Embryonic facial prominence (tissue), 1 donor: ENCODE measurements around the gene KDM4F.
"Not testable (repeated sequence)": the region's sequence is repeated elsewhere in the genome, so short reads cannot be mapped to it uniquely, and the experiment has no call there.

Source experiments
- DNase-seq: peaks from one replicate; pipeline ENCODE4 v3.0.0-alpha.2; 2016; ENCODE audit errors: extremely low spot score

Gene KDM4F

DNA sequence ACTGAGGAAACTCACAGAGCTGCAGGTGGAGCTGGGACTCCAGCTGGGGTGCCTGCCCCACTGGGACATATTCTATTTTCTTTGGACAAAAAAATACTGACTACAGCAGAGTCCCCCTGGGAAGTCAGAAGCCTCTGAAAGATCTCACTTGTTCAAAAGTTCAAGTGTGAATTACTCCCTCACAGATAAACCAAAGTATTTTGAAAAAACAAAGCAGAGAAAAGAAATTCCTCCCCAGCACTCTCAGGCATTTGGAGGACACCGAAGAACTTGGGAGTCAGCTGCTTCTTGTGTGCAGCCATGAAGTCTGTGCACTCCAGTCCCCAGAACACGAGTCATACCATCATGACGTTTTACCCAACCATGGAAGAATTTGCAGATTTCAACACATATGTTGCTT, at the start of gene KDM4F:
Gene KDM4F, plus strand, starts transcription at position 301 of the 400 bp plus-strand sequence.
- not testable (repeated sequence) for DNase-seq

DNA sequence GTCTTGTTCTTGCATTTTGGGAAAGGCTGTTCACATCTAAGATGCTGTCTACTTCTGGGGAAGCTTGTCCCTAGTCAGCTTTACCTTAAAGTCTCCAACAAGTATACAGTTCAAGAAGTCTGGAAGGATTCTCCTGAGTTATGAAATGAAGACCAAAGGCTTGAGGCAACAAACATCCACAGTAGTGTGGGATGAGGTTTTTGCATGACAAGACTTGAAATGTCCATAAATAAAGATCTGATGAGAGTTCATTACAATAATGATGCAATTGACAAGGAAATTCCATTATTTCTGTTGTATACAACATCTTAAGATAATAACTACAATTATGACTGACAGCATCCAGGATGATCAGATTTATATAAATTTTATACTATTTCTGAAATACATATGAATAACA, 45.5 kb upstream of the KDM4F start:
- DNase-seq, result no peak

DNA sequence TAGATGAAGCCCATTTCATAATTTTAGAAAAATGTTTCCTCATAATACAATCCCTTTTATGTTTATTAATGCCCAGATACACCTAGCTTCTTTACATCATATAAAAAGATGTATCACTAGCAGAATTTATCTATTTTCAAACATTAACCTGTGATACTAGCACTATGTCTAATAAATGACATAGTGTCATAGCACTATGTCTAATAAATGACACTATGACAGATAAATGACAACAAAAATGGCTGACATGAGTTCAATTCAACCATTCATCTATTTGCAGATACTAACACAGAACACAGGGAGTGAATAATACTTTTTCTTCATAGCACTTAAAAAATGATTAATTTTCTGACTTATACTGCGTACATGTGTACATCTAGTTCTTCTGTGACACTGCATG, 43.6 kb upstream of the KDM4F start:
- DNase-seq, result no peak

DNA sequence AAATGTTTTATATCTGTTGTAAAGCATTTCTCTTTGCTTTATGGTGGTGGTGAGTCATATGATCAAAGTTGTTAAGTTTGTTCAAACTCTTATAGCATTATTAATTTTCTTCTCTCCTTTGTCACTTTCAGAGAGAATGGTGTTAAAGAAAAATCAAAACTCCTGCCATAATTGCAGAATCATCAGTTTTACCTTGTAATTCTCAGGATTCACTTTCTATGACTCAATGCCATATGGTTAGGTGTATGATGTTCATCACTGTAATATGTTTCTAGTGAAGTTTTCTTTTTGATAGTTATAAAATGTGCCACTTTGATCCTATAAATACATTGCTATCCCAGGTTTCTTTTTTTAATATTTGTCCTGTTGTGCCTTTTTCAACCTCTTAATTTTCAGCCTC, 37.8 kb upstream of the KDM4F start:
- no peak for DNase-seq

DNA sequence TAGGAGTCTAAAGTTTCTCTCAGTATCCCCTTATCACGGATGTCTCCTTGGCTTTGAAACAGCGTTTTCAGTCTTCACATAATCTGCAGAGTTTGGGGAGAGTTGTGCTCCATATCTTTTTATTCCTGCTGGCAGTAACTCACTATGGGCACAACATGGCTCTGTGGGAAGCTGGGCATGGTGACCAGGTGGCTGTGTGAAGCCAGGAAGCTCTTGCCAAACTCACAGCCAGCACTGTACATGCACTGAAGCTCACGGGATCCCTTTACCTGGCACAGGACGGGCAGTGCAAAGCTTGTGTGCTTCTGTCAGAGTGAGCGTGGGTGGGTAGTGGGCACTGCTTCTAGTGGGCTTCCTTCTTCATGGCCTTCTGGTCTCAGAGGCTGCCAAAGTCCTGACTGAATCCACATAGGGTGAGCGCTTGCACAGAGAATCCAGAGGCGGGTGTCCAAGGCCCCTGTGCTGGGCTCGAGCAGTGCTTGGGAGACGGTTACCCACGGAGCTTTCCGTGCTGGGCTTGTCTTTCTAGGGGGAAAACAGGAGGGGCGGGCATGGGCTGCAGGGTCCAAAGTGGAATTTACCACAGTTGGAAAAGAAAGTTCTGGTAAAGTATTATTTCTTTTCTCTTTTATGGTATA, 34.9 kb upstream of the KDM4F start:
- no peak for DNase-seq

DNA sequence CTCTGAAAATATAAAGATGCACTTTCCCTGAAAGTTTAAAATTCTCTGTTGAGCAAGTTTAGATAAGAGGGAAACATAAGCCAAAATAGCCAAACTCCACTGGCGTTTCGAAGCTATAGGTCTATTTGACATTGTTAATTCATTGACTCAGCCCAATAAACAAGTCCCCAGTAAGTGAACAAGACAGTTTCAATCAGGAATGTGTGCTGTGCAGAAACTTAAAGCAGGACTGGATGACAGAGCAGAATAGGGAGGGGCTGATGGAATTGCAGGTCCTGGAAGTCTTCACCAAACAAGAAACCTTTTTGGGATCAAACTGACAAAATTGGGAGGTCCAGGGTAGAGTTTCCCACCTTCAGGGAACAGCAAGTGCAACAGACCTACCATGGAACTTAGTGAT, 33.1 kb upstream of the KDM4F start:
- DNase-seq, result no peak

DNA sequence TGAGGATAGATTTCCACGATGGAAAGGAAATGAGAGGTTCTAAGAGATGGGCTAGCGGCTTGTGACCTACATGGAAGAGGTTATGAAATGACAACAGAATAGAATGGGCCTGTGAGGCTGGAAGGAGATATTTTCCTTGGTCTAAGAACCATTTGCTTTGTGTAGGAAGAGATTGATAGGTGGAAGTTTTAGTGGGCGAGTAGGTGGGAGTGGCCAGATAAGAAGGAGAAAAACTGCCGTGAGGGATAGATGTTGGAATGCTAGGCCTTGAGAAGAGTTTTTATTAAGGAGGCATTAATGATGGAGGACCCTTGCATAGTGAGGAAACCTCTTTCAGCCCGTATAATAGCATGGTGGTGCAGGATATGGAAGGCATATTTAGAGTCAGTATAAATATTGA, 27.8 kb upstream of the KDM4F start:
- not testable (repeated sequence) for DNase-seq

DNA sequence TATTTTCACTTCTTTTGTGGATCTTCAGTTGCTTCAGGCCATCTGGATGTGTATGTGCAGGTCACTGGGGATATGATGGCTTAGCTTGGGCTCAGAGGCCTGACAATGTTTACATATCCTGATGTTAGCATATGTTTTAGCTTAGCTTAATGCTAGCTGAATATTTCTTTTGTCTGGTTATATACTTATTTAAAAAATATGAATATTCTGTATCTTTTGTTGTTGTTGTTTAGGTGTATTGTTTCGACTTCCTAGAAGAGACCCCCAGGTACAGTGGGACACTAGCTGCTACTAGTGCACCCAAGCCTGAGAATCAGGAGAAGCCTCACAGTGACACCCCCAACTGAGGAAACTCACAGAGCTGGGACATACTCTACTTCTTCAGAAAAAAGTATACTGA, 24.3 kb upstream of the KDM4F start, which contains the start of gene KDM4E:
Gene KDM4E, plus strand, starts transcription at position 301 of the 400 bp plus-strand sequence. CDS start 300 bp downstream, outside the sequence.
- DNase-seq, result no peak

DNA sequence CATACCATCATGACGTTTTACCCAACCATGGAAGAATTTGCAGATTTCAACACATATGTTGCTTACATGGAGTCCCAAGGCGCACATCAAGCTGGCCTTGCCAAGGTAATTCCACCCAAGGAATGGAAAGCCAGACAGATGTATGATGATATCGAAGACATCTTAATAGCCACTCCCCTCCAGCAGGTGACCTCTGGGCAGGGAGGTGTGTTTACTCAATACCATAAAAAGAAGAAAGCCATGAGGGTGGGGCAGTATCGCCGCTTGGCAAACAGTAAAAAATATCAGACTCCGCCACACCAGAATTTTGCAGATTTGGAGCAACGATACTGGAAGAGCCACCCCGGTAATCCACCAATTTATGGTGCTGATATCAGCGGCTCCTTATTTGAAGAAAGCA, 23.6 kb upstream of the KDM4F start:
- DNase-seq, result not testable (repeated sequence)

DNA sequence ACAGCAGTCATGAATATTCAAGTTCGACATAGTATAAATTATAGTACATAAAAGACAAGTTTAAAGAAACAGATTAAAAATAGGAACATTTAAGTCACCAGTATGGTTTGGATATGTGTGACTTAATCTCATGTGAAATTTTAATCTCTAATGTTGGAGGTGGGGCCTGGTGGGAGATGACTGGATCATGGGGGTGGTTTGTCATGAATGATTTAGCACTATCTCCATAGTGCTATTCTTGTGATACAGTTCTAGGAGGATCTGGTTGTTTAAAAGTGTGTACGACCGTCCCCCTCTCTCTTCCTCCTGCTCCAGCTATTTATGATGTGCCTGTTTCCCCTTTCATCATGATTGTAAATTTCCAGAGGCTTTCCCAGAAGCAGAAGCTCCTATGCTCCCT, 20.9 kb upstream of the KDM4F start:
- DNase-seq, result no peak

DNA sequence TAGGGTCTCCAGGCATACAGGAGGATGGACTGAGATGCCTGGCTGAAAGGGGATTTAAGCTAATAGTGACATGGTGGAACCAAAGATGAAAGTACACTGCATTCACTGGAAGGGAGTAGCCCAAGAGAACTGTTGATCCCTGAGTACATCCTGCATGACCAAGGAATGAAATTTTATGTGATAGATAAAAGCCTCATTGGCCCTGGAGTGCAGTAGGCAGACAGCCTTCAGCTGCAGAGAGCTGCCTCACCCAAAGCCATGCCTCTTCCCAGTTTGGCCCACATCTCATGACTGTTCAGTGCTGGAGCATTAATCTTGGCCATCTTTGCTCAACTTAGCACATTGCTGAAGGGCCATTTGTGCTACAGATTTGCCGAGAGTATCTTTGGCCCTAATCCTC, 16.2 kb upstream of the KDM4F start:
- DNase-seq, result no peak

DNA sequence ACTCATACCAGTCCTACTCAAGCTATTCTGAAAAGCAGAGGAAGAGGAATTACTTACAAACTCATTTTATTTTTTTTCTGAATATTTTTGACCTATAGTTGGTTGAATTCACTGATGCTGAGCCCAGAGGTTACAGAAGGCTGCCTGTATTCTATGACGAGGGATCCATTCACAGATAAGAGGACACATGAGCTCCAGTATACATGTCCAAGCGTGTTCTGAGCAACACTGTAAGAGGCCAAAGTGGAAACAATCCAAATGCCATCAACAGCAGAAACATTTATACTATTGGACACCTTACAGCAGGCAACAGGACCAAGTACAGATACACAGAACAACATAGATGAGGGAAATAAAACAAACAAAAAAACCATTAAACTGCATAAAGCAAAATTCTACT, 13.9 kb upstream of the KDM4F start:
- DNase-seq, result no peak

DNA sequence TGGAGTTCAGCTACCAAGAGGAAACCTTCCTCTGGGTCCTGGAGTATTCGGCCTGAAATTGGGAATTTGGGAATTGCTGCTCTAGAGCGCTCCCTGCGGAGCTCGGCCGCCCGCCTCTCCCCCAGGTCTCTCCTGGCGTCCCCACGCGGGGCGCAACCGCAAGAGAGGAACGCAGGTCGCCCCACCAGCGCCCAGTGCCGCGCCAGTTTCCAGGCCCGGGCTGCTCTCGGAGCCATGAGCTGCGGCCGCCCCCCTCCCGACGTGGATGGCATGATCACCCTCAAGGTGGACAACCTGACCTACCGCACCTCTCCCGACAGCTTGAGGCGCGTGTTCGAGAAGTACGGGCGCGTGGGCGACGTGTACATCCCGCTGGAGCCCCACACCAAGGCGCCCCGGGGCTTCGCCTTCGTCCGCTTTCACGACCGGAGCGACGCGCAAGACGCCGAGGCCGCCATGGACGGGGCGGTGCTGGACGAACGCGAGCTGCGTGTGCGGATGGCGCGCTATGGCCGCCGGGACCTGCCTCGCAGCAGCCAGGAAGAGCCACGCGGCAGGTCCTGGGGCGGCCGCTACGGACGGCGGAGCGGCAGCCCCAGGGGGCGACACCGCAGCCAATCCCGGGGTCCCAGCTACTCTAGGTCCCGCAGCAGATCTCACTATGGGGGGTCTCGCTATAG, 11.7 kb upstream of the KDM4F start:
- not testable (repeated sequence) for DNase-seq

DNA sequence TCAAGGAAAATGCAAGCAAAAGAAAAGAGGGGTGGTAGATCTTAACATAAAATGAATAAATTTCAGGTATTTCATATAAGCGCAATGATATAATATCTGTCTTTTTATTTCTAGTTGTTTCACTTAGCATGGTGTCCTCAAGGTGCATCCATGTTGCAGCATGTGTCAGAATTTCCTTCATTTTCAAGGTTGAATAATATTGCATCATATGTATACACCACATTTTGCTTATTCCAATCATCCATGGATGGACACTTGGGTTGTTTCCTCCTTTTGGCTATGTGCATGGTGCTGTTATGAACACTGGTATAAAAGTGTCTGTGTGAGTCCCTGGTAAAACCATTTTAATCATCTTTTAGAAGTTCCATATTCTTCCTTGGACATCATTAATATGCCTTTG, 7.0 kb upstream of the KDM4F start:
- DNase-seq, result no peak

DNA sequence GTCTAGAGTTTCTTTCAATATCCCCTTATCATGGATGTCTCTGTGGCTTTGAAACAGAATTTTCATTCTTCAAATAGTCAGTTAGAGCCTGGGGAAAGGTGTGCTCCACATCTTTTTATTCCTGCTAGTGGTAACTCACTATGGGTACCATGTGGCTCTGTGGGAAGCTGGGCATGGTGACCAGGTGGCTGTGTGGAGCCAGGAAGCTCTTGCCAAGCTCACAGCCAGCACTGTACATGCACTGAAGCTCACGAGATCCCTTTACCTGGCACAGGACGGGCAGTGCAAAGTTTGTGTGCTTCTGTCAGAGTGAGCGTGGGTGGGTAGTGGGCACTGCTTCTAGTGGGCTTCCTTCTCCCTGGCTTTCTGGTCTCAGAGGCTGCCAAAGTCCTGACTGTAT, 6.3 kb upstream of the KDM4F start:
- no peak for DNase-seq

DNA sequence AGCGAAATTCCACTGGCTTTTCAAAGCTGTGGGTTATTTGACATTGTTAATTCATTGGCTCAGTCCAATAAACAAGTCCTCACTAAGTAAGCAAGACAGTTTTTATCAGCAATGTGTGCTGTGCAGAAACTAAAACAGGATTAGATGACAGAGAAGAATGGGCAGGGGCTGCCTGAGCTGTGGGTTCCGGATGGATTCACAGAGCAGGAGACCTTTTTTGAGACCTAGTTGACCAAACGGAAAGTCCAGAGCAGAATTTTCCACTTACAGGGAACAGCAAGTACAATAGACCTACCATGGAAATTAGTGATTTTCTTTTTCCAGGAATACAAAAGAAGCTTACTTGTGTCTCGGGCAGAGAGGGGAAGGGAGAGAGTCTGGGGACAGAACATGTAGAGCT, 5.2 kb upstream of the KDM4F start:
- no peak for DNase-seq

DNA sequence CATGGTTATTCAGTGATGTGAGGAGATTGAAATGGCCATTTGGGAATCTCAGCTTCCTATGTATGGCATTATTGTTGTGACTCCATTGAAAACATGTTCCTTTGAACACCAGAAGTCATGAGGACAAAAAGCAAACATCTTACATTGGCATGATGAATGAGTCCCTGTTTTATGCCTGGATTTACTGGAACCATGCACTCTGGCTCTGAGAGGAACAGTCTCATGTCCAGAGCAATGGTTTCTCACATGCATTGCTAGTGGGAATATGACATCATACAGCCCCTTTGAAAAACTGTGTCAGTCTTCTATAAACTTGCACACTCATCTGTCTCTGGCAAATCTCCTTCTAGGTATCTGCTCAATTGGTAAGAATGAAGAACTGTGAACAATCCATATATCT, 3.4 kb upstream of the KDM4F start:
- no peak for DNase-seq

DNA sequence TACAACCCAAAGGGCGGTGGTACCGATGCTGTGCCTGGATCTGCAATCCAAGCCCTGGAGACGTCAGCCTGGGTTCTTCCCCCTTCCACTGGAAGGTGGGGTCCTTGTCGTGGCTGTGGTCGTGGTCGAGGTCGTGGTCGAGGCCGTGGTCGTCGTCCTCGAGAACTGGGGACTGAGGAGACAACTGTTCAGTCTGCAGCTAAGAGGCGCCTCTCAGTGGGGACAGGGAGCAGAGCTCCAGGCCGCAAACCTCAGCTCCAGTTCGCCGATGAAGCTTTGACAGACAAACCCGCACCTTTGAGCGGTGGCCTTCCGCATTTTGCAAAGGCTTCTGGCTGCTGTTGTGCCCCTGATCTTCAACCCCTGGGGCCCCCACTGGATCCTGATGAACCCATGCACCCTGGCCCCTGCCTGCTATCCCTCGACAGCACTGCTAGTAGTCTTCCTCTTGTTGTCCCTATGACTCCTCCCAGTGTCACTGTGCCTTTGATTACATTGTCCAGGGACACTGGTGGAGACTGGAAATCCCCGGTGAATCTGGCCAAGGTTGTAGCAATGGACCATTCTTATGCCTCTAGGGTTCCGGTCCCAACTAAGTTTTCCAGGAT, 1.5 kb downstream of the KDM4F start:
- DNase-seq, result no peak

DNA sequence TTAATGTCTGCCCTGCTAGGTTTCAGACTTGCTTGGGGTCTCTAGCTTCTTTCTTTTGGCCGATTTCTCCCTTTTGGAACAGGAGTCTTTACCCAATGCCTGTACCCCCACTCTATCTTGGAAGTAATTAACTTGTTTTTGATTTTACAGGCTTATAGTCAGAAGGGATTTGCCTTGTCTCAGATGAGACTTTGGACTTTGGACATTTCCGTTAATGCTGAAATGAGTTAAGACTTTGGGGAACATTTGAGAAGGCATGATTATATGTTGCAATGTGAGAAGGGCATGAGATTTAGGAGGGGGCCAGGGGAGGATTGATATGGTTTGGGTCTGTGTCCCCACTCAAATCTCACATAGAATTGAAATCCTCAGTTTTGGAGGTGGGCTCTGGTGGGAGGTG, 5.1 kb downstream of the KDM4F start:
- DNase-seq, result no peak

DNA sequence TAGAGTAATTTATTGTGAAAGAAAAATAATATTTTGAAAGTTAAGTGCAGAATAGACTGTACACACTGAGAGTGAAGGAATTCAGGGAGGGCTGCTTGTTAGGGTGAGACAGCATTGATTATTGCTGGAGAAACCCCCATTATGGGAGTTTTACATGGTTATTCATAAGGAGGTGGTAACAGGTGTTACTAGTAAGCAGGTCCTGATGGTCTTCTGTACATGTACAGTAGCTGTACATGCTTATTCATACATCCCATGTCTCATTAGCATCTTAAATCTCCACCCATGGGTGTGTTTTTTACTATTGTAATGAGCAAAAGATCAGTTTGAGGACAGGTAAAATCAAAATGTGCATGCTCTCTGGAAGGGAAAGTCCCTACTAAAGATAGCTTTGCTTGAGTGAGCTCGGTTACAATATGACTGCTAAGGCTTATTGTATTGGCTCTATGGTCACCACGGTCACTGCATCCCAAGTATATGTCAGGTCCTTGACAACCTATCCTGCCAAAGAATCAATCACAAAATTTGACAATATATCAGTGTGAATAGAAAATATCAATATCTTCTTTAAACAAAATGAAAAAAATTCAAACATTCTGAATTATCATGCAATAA, 6.2 kb downstream of the KDM4F start:
- DNase-seq, result no peak

DNA sequence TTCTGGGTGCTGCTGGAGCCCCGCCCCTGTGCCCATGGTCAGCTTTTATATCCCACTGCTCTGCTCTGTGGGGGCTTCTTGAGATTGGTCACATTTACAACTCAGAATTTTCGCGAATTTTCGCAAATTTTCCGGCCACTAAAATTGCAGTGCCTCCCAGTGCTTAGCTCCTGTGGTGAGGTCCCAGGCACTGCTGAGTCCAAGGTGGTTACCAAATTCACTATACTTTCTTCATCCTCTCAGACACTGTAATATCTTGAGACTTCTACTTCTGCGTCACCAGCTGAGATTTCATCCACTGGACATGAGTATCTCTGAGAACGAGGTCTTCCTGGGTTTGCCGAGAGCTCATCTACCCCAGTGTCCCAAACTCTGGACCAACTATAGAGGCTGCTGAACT, 8.7 kb downstream of the KDM4F start:
- DNase-seq, result no peak

DNA sequence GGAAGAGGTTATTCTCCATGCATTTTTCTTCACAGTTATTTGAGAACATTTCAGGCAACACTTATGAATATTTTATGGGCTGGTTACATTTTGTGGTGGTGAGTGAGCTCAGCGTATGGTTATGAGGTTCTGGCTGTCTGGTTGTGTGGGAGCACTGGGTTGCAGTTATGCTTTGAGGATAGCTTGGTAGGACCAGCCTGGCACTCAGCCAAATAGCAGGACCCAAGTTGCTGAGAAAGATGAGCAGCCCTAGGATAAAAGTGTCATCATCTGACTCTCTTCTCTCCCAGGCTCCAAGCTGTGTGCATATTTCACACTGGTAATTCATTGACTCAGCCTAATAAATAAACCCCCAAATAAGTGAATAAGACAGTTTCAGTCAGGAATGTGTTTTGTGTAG, 9.4 kb downstream of the KDM4F start:
- no peak for DNase-seq

DNA sequence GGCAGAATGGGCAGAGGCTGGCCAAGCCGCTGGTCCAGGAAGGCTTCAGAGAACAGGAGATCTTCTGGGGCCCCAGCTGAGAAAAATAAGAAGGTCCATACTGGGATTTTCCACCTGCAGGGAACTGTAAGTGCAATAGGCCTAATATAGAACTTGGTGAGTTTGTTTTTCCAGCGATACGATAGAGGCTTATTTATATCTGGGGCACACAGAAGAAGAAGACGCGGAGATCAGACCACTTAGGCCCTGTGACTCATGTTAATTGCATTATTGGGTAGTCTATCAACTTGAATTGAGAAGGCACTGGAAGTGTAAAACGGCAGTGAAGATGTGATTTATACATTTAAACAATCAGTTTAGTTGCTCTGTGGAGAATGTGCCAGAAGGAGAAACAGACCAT, 9.8 kb downstream of the KDM4F start:
- no peak for DNase-seq
